Neutrophil (primary cell): ENCODE measurements around the gene DOK3.
A peak's percentile ranks its signal among the peaks of the same experiment; 100 is the strongest.

Source experiments
- H3K27ac ChIP-seq: fragments of 200-600 bp; sonication (generic); 2 replicates; pipeline ENCODE4 v1.5.1; 2016; ENCODE audit warnings: mild to moderate bottlenecking, moderate library complexity
- H3K27me3 ChIP-seq: fragments of 200-600 bp; sonication (generic); 2 replicates; pipeline ENCODE4 v1.6.0; 2016; ENCODE audit warnings: mild to moderate bottlenecking
- H3K36me3 ChIP-seq: fragments of 200-600 bp; sonication (generic); 2 replicates; pipeline ENCODE4 v1.5.1; 2017
- H3K4me1 ChIP-seq, 2 experiments: fragments of 200-600 bp in 1 of 2; sonication (generic) in 1 of 2; 1 replicate in 1 of 2; 2 replicates in 1 of 2; pipeline versions ENCODE4 v1.5.1 to v1.6.1; 2013 to 2016; ENCODE audit warnings: low read depth in 1 of 2, low read length in 1 of 2, mild to moderate bottlenecking in 1 of 2, moderate library complexity in 1 of 2; ENCODE audit not compliant: control insufficient read depth in 1 of 2, insufficient read depth in 1 of 2
- H3K4me3 ChIP-seq, 2 experiments: fragments of 200-600 bp in 1 of 2; sonication (generic) in 1 of 2; 1 replicate in 1 of 2; 2 replicates in 1 of 2; pipeline ENCODE4 v1.5.1; 2013 to 2016; ENCODE audit warnings: low read depth in 1 of 2, low read length in 1 of 2, mild to moderate bottlenecking in 1 of 2, moderate library complexity in 1 of 2
- H3K9me3 ChIP-seq: fragments of 200-600 bp; sonication (generic); 2 replicates; pipeline ENCODE4 v1.5.1; 2016
- TF ChIP-seq, protein P1 (sequence below): fragments of 200-600 bp; sonication (generic); IDR thresholded peaks from 2 replicates; pipeline ENCODE4 v1.5.1; 2016; ENCODE audit warnings: antibody characterized with exemption

Gene DOK3

DNA sequence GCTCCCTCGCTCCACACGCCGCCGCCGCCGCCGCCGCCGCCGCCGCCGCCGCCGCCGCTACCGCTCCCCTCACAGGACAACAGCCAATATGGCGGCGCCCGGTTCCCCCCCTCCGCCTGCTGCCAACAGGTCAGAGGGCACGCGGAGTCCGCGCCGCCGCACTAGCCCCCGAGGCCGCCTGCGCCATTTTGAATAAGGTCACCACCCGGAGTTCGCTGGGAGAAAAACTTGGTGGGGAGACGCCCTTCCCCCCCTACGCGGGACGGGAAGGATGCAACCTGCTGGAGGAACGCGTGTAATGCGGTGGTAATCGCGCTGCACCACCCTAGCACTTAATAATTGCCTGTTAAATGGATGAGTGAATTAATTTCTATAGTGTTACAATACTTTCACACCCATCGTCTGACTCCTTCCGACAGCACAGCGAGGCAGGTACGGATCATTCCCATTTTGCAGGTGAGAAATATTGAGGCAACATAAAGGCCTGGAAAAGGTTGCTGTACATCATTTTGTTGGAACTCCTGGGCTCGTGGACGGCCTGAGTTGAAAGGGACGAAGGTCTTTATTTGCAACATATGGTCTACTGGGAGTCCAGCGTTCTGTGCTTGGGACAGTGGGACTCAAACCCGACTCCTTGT, 45.0 kb upstream of the DOK3 start, which contains the start of gene FAM193B:
Gene FAM193B, minus strand, starts transcription at position 90 of the 638 bp plus-strand sequence. CDS start 105 bp downstream, outside the sequence.
- peak within 1 kb of the TSS; percentile 73 for H3K27ac ChIP-seq
- H3K4me3 ChIP-seq: peak within 1 kb of the TSS; percentile 80 to 83
- no peaks in the 10 kb centered on the region for H3K9me3 ChIP-seq

DNA sequence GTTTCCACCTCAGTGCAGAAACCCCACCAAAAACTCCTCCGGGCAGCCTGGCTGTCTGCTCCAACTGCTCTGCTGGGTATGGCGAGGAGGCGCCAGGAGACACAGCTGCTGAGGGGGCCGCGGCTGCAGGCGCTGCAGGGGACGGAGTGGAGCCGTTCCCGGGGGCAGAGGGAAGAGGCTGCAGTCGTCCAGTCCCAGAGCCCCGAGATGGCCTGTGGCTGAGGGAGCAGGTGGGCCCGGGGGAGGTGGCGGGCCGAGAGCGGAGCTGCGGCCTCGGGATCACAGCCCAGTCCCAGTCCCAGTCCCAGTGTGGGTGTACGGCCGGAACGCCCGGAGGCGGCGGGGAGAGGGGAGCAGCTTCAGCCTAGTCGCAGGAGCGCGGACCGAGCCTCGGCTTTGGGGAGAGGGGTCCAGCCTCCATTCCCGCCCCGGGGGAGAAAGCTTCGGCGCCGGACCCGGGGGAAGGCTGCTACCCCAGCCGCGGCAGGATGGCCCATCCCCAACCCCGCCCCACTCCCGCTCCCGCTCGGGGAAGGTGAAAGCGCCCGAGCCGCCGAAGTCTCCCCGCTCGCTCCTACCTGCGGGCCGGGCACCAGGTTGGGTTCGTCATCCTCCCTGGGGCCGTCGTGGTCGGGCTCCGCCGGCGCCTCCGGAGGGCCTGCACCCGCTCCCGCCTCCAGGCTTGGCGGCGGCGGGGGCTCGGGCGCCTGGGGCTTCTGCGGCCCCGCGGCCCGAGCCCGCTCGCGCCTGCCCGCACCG, 44.2 kb upstream of the DOK3 start:
- H3K4me3 ChIP-seq: peak overlapping the region; percentile 80 to 83
- H3K27ac ChIP-seq: peak overlapping the region; percentile 73
- TF ChIP-seq, protein P1, sequence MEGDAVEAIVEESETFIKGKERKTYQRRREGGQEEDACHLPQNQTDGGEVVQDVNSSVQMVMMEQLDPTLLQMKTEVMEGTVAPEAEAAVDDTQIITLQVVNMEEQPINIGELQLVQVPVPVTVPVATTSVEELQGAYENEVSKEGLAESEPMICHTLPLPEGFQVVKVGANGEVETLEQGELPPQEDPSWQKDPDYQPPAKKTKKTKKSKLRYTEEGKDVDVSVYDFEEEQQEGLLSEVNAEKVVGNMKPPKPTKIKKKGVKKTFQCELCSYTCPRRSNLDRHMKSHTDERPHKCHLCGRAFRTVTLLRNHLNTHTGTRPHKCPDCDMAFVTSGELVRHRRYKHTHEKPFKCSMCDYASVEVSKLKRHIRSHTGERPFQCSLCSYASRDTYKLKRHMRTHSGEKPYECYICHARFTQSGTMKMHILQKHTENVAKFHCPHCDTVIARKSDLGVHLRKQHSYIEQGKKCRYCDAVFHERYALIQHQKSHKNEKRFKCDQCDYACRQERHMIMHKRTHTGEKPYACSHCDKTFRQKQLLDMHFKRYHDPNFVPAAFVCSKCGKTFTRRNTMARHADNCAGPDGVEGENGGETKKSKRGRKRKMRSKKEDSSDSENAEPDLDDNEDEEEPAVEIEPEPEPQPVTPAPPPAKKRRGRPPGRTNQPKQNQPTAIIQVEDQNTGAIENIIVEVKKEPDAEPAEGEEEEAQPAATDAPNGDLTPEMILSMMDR: no peak
- no peaks in the 10 kb centered on the region for H3K9me3 ChIP-seq
- H3K27me3 ChIP-seq: no peaks in the 10 kb centered on the region
- H3K36me3 ChIP-seq: peaks cover 12% of the 10 kb centered on the region
- H3K4me1 ChIP-seq: peaks cover 18 to 20% of the 10 kb centered on the region in 2 experiments

More for the DNA sequence above, 45.0 kb upstream of the DOK3 start, which contains the start of gene FAM193B:
- H3K27me3 ChIP-seq: no peaks in the 10 kb centered on the region
- peaks cover 18 to 20% of the 10 kb centered on the region in 2 experiments for H3K4me1 ChIP-seq
- TF ChIP-seq, protein P1: peak; percentile 36
- H3K36me3 ChIP-seq: peaks cover 9% of the 10 kb centered on the region

GRCh38 chr5:177552839-177553455, 43.3 kb upstream of the DOK3 start:
- Histone ChIP-seq H3K27me3 (no peaks in the 10 kb centered on the region), H3K36me3 (peaks cover 12% of the 10 kb centered on the region), H3K4me1 (peaks cover 20 to 26% of the 10 kb centered on the region in 2 experiments), H3K4me3 (peak overlapping the region; percentile 80 to 83), H3K9me3 (no peaks in the 10 kb centered on the region), H3K27ac (no peak overlapping the region)
- TF ChIP-seq, protein P1: no peak

DNA sequence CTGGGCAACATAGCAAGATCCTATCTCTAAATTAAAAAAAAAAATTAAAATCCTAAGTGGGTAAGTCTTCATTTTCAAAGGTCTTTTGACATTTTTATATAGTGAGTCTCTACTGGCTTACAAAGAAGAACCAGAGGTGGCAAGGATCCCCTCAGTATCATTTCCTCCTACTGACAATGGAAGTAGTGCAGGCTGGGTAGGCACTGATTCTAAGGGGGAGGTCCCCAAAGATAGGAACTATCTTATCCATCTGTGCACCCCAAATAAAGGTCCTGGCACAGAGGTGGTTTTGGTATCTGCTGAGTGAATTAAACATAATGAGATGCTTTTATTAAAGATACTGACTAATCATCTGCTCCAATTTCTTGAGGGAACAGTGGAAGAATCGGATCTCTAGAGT, 40.5 kb upstream of the DOK3 start:
- H3K9me3 ChIP-seq: no peaks in the 10 kb centered on the region
- TF ChIP-seq, protein P1: no peak

GRCh38 chr5:177548495-177548894, 38.9 kb upstream of the DOK3 start:
- Histone ChIP-seq H3K27me3 (no peaks in the 10 kb centered on the region), H3K4me1 (peaks cover 41 to 44% of the 10 kb centered on the region in 2 experiments), H3K27ac (peak overlapping the region; percentile 43), H3K36me3 (peaks cover 12% of the 10 kb centered on the region), H3K9me3 (no peaks in the 10 kb centered on the region), H3K4me3 (no peak overlapping the region)
- TF ChIP-seq, protein P1: no peak

More for the DNA sequence above, 40.5 kb upstream of the DOK3 start:
- Histone ChIP-seq H3K4me3 (no peak overlapping the region), H3K36me3 (peaks cover 12% of the 10 kb centered on the region), H3K27me3 (no peaks in the 10 kb centered on the region), H3K27ac (no peak overlapping the region), H3K4me1 (peaks cover 44 to 49% of the 10 kb centered on the region in 2 experiments)
